ENCODE results near the gene PCBD1. TPM values are rescaled to one million over a fixed set of nuclear protein-coding genes. Genes with fewer than 3 reads are reported as not detected.

Gene PCBD1
- total RNA-seq, 2 experiments from 2014 or later = 37.2 to 38.6 TPM

DNA sequence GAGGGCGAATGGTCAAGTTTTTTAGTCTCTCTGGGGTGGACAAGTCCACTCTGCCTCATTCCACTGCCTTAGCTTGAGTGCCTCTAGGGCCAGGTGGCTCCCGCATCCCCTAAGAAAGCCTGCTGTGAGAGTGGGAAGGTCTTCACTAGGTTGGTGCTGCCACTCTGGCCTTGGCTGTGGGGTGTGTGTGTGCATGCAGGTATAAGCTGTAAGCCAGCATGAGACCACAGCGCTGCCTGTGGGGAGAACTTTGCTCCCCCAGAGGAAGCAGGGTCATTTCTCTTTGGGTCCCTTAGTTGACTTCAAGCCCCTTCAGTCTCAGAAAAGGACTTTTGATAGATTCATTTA, 25.5 kb upstream of the PCBD1 start:
- ChIA-PET CTCF (no interaction called here), POLR2A (no interaction called here)
- Mint-ChIP-seq H3K4me1 (no peaks in the 10 kb centered on the region), H3K36me3 (ENCODE audit: low read depth) (no peaks in the 10 kb centered on the region), H3K27ac (no peak overlapping the region), H3K4me3 (no peak overlapping the region), H3K27me3 (no peaks in the 10 kb centered on the region), H3K9me3 (no peaks in the 10 kb centered on the region)
- no peak for DNase-seq

DNA sequence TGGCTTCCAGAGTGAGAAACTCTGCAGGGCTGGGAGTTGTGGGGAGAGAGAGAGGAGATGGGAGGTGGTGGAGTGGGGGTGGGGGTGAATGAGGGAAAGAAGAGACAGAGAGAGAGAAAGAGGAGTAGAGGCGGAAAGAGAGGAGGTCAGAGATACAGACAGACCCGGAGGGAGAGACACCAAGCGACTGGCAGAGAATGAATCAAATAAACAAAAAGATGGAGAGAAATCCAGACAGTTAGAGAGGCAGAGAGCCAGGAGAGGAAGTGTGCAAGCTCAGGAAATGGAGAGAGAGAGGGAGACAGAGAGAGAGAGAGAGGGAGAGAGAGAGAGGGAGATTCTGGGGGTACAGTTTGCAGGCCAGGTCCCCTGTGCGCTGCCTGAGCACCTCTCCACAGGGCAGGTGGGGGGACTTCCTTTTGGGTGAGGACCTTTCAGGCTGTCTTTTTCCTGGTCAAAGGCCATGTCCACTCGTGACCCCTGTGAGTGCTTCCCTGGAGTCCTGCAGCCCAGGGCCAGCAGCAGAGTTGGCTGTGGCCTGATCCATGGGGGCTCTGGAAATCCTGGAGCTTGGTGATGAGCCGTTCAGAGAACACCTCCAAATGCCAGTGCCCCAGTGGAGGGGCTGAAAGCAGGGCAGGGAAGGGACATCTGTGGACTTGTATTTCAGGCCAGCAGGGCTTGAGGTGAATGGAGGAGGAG, 25.0 kb upstream of the PCBD1 start:
- Mint-ChIP-seq H3K4me1 (no peaks in the 10 kb centered on the region), H3K4me3 (no peak overlapping the region), H3K27ac (no peak overlapping the region), H3K9me3 (no peaks in the 10 kb centered on the region), H3K36me3 (ENCODE audit: low read depth) (no peaks in the 10 kb centered on the region), H3K27me3 (no peaks in the 10 kb centered on the region)
- DNase-seq = no peak
- ChIA-PET POLR2A (no interaction called here), CTCF (no interaction called here)

DNA sequence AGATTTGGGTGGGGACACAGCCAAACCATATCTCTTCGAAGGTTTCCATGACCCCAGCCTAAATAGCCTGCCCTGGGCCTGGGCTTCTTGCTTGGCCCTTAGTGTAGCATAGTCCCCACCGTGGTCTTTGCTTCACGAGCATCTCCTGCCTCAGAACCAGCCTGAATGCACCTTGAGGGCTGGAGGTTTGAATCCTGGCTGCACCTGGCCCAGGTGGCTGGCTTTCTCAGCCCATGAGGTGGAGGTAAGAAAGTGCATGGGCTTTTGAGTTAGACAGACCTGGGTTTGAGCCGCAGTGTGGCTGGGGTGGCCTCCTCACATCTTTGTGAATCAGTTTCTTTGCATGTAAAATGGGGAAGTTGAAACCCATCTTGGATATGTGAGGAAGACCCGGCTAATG, 24.2 kb upstream of the PCBD1 start:
- H3K9me3 Mint-ChIP-seq = no peaks in the 10 kb centered on the region
- H3K4me3 Mint-ChIP-seq = no peak overlapping the region
- no peak overlapping the region for H3K27ac Mint-ChIP-seq
- H3K4me1 Mint-ChIP-seq = no peaks in the 10 kb centered on the region
- H3K27me3 Mint-ChIP-seq = no peaks in the 10 kb centered on the region
- ChIA-PET POLR2A (no interaction called here), CTCF (no interaction called here)
- H3K36me3 Mint-ChIP-seq (ENCODE audit: low read depth) = no peaks in the 10 kb centered on the region
- DNase-seq = no peak

DNA sequence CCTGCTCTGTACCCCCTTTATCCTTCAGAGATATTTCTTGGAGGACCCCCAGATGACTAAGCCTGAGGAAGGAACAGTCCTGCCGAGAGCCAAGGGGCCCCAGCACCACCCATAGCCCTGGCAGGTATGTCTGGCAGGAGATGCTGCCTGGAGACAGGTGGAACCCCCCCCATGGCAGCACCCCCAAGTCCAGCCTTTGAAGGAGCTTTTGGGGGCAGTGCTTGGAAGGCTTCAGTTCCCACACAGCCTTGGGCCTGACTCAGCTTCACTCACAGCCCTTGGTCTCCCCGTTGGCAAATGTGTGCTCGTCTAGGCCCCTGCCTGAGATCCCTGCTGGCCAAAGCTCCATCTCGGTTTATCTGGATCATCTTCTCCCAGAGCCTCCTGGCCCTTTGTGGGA, 23.0 kb upstream of the PCBD1 start:
- ChIA-PET CTCF (no interaction called here), POLR2A (no interaction called here)
- H3K36me3 Mint-ChIP-seq (ENCODE audit: low read depth) = no peaks in the 10 kb centered on the region
- H3K4me1 Mint-ChIP-seq = no peaks in the 10 kb centered on the region
- DNase-seq = no peak
- H3K27me3 Mint-ChIP-seq = no peaks in the 10 kb centered on the region
- no peak overlapping the region for H3K27ac Mint-ChIP-seq
- H3K9me3 Mint-ChIP-seq = no peaks in the 10 kb centered on the region
- no peak overlapping the region for H3K4me3 Mint-ChIP-seq

DNA sequence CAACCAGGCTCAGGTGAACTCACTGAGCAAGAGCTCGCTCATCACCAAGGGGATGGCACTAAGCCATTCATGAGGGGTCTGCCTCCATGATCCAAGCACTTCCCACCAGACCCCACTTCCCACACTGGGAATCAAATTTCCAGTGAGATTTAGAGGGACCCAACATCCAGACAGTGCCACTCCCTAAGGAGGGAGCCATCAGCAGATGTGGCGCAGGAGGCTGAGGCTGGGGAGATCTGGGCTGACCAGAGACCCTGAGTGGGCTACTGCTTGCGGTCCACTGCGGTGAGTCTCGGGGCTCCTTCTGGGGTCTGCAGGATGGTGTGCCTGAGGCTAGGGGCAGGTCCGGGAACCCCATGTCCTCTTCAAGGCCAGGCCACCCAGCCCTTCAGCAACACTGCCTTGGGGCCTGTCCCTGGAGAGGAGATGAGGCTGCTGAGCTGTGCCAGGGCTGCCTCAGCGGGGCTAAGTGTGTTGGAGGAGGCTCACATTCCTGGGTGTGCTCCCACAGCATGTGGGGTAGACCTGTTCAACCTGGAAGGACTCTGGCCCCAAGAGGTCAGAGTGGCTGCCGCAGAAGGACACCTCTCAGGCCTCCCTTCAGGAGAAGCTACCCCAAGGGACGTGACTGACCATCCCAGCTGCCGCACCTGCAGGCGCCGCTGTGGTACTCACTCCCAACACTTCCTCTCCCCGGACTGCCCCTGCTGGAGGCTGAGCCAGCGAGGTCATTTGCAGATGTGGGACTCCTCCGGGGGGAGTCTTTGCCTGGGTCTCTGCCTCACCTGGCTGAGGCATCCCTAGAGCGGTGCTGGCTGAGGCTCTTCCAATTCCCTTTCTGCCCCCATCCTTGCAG, 22.3 kb upstream of the PCBD1 start:
- no peaks in the 10 kb centered on the region for H3K36me3 Mint-ChIP-seq (ENCODE audit: low read depth)
- no peak overlapping the region for H3K4me3 Mint-ChIP-seq
- H3K27ac Mint-ChIP-seq = no peak overlapping the region
- ChIA-PET CTCF (no interaction called here), POLR2A (no interaction called here)
- no peaks in the 10 kb centered on the region for H3K9me3 Mint-ChIP-seq
- DNase-seq = no peak
- no peaks in the 10 kb centered on the region for H3K27me3 Mint-ChIP-seq
- H3K4me1 Mint-ChIP-seq = no peaks in the 10 kb centered on the region

DNA sequence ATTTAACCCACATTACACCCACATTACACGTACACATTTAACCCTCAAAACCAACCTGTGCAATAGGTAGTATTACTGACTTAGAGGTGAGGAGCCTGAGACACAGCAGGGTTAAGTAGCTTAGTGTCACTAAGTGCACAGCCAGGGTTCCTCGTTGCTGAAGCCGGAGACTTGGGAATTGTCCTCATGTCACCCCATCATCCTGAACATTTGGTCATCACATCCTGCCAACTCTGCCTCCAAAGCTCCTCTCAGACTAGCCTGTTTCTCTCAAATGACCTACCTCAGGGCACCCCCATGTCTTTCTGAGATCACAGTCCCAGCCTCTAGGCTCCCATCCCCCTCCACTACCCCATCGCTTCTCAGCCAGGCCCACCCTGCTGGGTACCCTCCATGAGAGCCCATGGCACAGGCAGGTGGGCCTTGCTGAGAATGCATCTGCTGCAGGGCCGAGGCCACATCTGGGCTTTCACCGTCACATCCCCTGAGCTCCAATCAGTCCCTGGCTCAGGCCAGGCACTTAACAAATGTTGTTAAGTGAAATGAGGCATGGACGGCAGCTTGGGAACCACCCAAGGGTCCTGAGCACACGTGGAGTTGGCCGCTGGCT, 21.1 kb upstream of the PCBD1 start:
- no peaks in the 10 kb centered on the region for H3K9me3 Mint-ChIP-seq
- H3K4me3 Mint-ChIP-seq = no peak overlapping the region
- CTCF ChIA-PET = no interaction called here
- no peak overlapping the region for H3K27ac Mint-ChIP-seq
- no peaks in the 10 kb centered on the region for H3K27me3 Mint-ChIP-seq
- POLR2A ChIA-PET = no interaction called here
- no peak for DNase-seq
- no peaks in the 10 kb centered on the region for H3K4me1 Mint-ChIP-seq
- H3K36me3 Mint-ChIP-seq (ENCODE audit: low read depth) = no peaks in the 10 kb centered on the region

DNA sequence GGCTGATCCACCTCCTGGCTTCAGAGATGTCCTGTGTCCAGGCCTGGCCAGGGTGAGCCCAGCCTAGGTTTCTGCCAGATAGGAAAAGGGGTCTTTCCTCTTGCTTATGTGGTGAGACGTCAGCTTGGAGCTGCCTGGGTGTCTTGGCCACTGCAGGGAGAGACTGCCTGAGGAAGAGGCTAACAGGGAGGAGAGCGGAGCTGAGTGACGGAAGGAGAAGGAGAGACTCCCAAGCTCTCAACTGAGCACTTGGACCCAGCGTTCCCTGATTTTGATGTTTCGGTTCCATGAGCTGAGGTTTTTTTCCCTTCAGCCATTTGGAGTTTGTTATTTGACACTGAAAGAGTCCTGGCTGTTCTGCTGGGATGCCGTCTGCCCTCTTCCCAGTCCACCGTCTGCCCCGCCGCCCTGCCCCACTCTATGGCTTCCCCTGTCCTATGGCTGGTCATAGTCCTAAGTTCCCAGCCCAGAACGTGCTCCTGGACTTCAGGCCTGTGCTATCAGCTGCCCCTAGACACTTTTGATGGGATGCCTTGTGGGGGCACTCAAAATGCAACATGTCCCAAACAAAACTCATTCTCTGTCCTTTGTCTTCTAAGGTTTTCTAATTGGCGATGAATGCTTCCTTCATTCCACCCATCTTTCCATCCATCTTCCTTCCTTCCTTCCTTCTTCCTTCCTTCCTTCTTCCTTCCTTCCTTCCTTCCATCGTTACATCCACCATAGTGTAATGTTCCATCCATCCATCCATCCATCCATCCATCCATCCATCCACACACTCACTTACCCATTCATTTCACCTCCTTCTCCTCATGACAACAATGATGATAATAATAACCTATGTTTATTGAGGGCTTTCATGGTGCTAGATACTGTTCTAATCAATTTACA, 20.3 kb upstream of the PCBD1 start:
- ChIA-PET CTCF (no interaction called here), POLR2A (no interaction called here)
- no peak overlapping the region for H3K4me3 Mint-ChIP-seq
- DNase-seq = no peak
- no peak overlapping the region for H3K27ac Mint-ChIP-seq
- H3K27me3 Mint-ChIP-seq = no peaks in the 10 kb centered on the region
- no peaks in the 10 kb centered on the region for H3K9me3 Mint-ChIP-seq
- H3K36me3 Mint-ChIP-seq (ENCODE audit: low read depth) = no peaks in the 10 kb centered on the region
- no peaks in the 10 kb centered on the region for H3K4me1 Mint-ChIP-seq

DNA sequence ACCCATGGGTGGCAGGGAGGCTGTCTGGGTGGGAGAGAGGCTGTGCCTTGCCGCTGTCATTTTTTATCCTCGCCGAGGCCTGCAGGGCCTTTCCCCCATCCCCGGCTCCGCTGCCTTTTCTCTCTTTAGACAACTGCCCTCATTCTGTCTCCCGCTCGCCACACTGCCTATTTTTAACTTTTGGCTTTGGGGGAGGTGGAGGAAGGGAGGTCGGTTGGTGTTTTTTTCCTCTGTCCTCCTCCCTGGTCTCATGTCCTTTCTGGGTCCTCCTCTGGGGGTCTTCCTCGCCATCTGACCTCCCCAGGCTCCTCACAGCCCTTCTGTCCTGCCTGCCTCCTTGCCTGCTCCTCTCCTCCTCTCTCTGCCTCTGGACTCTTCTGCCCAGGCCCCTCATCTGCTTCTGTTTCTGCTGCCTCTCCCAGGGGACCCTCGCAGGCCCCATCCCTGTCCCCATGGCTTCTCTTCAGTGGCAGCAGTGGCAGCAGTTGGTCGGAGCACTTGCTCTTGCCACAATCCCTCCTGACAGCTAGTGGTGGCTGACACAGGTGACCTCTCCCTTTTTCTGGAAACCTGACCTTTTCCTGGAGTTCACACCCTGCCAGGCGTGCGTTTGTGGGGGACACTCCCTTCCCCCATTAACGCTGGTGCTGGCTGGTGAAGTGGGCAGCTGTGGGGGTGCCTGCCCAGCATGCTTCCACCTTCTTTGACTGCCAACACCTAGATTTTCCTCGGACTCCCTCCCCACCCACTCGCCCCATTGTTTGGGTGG, 19.5 kb upstream of the PCBD1 start:
- no peaks in the 10 kb centered on the region for H3K36me3 Mint-ChIP-seq (ENCODE audit: low read depth)
- H3K27ac Mint-ChIP-seq = no peak overlapping the region
- ChIA-PET POLR2A (no interaction called here), CTCF (no interaction called here)
- no peaks in the 10 kb centered on the region for H3K4me1 Mint-ChIP-seq
- no peak overlapping the region for H3K4me3 Mint-ChIP-seq
- no peaks in the 10 kb centered on the region for H3K27me3 Mint-ChIP-seq
- DNase-seq = no peak
- H3K9me3 Mint-ChIP-seq = no peaks in the 10 kb centered on the region

DNA sequence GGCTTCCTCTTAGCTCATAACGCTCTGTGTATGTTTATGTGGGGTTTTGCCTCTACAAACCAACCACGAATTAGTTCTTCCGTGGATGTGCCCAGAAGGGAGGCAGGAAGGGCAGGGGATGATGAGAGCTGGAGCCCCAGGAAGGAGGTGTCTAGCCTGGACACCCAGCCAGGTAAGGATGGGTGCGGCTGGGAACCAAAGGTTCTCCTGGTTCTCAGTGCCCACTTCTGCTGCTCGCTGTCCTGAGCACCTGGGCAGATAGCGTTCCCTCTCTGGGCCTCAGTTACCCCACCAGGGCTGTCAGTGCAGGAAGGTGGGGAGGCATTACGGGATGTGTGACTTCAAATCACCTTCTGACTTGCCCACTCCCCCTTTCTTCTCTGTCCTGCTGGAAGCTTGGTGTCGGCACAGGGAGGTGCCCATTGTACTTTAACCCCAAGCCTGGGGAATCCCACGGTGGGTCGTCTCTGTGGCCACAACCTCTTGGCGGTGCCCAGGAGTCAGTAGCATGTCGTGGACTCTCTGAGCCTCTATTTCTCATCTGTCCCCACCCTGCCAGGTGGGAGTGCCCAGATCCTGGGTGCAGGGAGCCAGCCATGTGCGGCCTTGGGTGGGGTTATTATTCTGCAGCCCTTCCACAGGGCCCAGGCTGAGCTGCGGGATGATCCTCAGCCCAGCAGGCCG, 18.7 kb upstream of the PCBD1 start:
- Mint-ChIP-seq H3K36me3 (ENCODE audit: low read depth) (no peaks in the 10 kb centered on the region), H3K9me3 (no peaks in the 10 kb centered on the region), H3K27me3 (no peaks in the 10 kb centered on the region), H3K27ac (no peak overlapping the region), H3K4me3 (no peak overlapping the region), H3K4me1 (no peaks in the 10 kb centered on the region)
- ChIA-PET CTCF (no interaction called here), POLR2A (no interaction called here)
- no peak for DNase-seq

DNA sequence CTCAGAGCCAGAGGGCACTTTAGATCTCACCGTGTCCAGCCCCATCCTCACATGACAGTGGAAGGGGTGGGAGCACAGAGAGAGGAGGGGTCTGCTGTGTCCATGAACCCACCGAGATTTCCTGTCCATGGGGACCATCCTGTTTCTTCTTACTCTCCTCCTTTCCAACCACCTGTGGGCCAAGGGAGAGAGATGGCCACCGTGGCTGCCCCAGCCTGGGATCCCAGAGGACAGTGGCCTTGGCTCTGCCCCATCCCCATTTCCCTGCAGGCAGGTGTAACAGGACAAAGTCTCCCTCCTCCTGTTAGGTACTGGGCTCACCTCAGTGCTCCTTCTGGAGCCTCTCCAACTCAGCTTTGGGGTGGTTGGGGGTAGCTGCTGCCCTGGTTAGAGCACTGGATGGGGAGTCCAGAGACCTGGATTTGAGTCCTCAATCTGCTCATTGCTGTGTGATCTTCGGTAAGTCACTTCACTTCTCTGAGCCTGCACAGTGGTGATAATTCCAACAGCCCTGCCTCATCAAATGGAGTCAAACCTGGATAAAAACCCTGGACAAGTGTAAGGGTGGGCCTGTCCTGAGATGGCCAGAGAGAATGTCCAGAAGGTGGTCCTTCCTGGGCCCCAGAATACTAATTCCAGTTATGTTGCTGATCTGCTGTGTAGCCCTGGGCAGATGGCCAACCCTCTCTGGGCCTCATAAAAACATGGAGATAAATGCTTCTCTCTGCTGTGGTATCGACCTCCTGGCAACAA, 17.8 kb upstream of the PCBD1 start:
- no peaks in the 10 kb centered on the region for H3K36me3 Mint-ChIP-seq (ENCODE audit: low read depth)
- H3K4me1 Mint-ChIP-seq = no peaks in the 10 kb centered on the region
- H3K27ac Mint-ChIP-seq = no peak overlapping the region
- no peaks in the 10 kb centered on the region for H3K9me3 Mint-ChIP-seq
- no peaks in the 10 kb centered on the region for H3K27me3 Mint-ChIP-seq
- POLR2A ChIA-PET = no interaction called here
- no peak for DNase-seq
- no peak overlapping the region for H3K4me3 Mint-ChIP-seq
- CTCF ChIA-PET = interaction anchor here (1.1 kb wide), 1 partner anchor 17 kb away, joined by 3 read pairs; no protein-coding TSS in a partner anchor

DNA sequence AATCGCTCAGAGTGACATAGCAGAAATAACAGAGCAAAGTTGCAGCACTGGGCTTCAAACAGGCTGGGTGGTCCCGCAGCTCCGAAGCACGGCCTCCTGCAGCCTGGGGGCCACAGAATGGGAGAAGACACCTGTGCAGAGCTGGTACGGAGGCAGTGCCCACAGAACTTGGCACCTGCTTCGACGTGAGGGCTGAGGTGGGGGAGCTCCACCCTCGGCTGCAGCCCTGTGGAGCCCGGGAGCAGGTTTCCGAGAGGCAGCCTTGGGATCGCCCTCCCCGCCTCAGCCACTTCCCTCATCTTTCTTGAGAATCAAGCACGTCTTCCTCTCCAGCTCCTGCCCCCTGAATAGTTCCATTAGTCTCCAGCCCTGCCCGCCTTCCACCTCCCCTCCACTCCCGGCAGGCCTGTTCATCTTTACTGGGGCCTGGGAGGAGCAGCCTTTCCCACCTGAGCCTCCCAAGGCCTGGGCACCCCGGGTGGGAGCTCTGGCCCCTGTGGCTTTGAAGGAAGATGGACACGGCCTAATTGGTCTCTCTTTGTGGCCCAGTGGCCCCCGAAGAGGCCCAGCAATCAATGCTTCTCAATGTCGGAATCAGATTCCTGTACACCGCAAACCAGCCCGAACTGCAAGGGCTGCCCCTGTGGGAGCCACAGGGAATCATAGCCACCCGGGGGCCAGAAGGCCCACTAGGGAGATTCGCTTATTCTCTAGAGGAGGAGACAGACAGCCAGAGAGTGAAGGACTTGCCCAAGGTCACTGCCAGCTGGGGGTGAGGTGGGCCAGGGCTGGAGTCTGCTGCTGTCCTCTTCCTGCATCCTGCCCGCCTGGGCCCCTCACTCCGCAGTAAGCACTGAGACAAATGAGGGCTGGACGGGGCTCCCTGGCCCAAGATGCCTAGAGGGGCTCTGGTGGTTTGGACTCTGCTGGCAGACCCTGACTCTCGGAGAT, 17.0 kb upstream of the PCBD1 start:
- no peak overlapping the region for H3K4me3 Mint-ChIP-seq
- no peaks in the 10 kb centered on the region for H3K27me3 Mint-ChIP-seq
- H3K27ac Mint-ChIP-seq = no peak overlapping the region
- no peak for DNase-seq
- no peaks in the 10 kb centered on the region for H3K9me3 Mint-ChIP-seq
- H3K36me3 Mint-ChIP-seq (ENCODE audit: low read depth) = no peaks in the 10 kb centered on the region
- POLR2A ChIA-PET = no interaction called here
- H3K4me1 Mint-ChIP-seq = no peaks in the 10 kb centered on the region
- CTCF ChIA-PET = interaction anchor here (1.1 kb wide), 1 partner anchor 17 kb away, joined by 3 read pairs; no protein-coding TSS in a partner anchor

Measured in activated CD4-positive, alpha-beta memory T cell treated with anti-CD3 and anti-CD28 coated beads, Interleukin-2, amount 10 ng/mL, durations not matched to agents 7 days and 5 days (primary cell).